K562 (cell line): ENCODE measurements around the gene PREB. TPM values are rescaled to one million over a fixed set of nuclear protein-coding genes. Genes with fewer than 3 reads are reported as not detected.

Source experiments
- ATAC-seq: fragments of 200-7000 bp; cut with Tn5 transposase; 3 replicates; pipeline ENCODE4 v1.9.1; 2020; ENCODE audit warnings: moderate library complexity
- BruUV-seq: library from RNA; stranded (reverse); fragments of 400-500 nt; replicated peaks from 2 replicates; lab custom pipeline; 2021; lab: Mats Ljungman, UMichigan
- CTCF ChIA-PET: fragments of 300-600 bp; formaldehyde crosslinking; extraction: SDS; loops from one replicate; lab custom pipeline; 2021; ENCODE audit warnings: low intra/inter-chr PET ratio; lab: Yijun Ruan, JAX
- POLR2A ChIA-PET: fragments of 300-600, 350-650 bp; sonication (Branson Sonifier 250); formaldehyde crosslinking; extraction: SDS; loops from one replicate; lab custom pipeline; 2021; ENCODE audit warnings: antibody characterized with exemption, inconsistent platforms; lab: Yijun Ruan, JAX
- DNase-seq, 4 experiments: peaks; one replicate each; pipeline versions ENCODE4 v3.0.0 to v3.0.0-alpha.2; 2011 to 2018; ENCODE audit warnings: low spot score in 3 of 4, mixed read lengths in 3 of 4; ENCODE audit errors: extremely low read depth in 1 of 4
- FAIRE-seq: peaks from 2 replicates; lab custom pipeline; 2011; peaks lifted over from hg19 to GRCh38; lab: Jason Lieb, UNC
- H2AFZ ChIP-seq: 2 replicates; pipeline ENCODE4 v1.6.0; 2011; ENCODE audit warnings: low read depth, low read length, control low read depth, inconsistent platforms
- H3K27ac ChIP-seq: fragments of 200-600 bp; 3 replicates; pipeline ENCODE4 v1.8.0; 2011; ENCODE audit warnings: low read depth, mild to moderate bottlenecking, control low read depth, inconsistent platforms, low read length, moderate library complexity, mixed read lengths; ENCODE audit errors: extremely low read depth
- H3K27me3 ChIP-seq, 2 experiments: fragments of 300-600 bp in 1 of 2; 2 replicates in 1 of 2; 3 replicates in 1 of 2; pipeline versions ENCODE4 v1.6.0 to v1.8.0; 2011; ENCODE audit warnings: inconsistent platforms in 2 of 2, low read length in 2 of 2, mild to moderate bottlenecking in 1 of 2, mixed read lengths in 1 of 2, moderate library complexity in 1 of 2; ENCODE audit not compliant: control insufficient read depth in 2 of 2, insufficient read depth in 2 of 2
- H3K36me3 ChIP-seq: fragments of 300-600 bp; 3 replicates; pipeline ENCODE4 v1.8.0; 2011; ENCODE audit warnings: mild to moderate bottlenecking, low read length, inconsistent platforms; ENCODE audit not compliant: control insufficient read depth, insufficient read depth
- H3K4me1 ChIP-seq, 2 experiments: fragments of 200-600 bp in 1 of 2; replicated peaks in 1 of 2; 2 replicates in 1 of 2; 3 replicates in 1 of 2; pipeline versions ENCODE4 v1.5.1 to v1.8.0; 2011; ENCODE audit warnings: inconsistent platforms in 2 of 2, low read length in 2 of 2, mild to moderate bottlenecking in 1 of 2, mixed read lengths in 1 of 2, moderate library complexity in 1 of 2; ENCODE audit not compliant: control insufficient read depth in 2 of 2, insufficient read depth in 2 of 2
- H3K4me2 ChIP-seq: 2 replicates; pipeline ENCODE4 v1.6.1; 2011; ENCODE audit warnings: low read length, control low read depth, inconsistent platforms, mixed read lengths; ENCODE audit not compliant: insufficient read depth
- H3K4me3 ChIP-seq: fragments of 200-600 bp; sonication (generic), shearing (Covaris generic); 2 replicates; pipeline ENCODE4 v1.5.1; 2016; ENCODE audit warnings: control low read depth, inconsistent platforms
- H3K79me2 ChIP-seq: fragments of 200-600 bp; 3 replicates; pipeline ENCODE4 v1.8.0; 2011; ENCODE audit warnings: low read length, inconsistent platforms; ENCODE audit not compliant: control insufficient read depth, insufficient read depth
- H3K9ac ChIP-seq, 2 experiments: 2 replicates each; pipeline versions ENCODE4 v1.6.0 to v1.6.1; 2011; ENCODE audit warnings: low read depth in 2 of 2, low read length in 2 of 2, control low read depth in 1 of 2, inconsistent platforms in 1 of 2, mild to moderate bottlenecking in 1 of 2, mixed read lengths in 1 of 2; ENCODE audit not compliant: insufficient read depth in 1 of 2
- H3K9me1 ChIP-seq: one replicate; pipeline ENCODE4 v1.6.0; 2011; ENCODE audit warnings: inconsistent platforms, mild to moderate bottlenecking, low read length, moderate library complexity; ENCODE audit not compliant: control insufficient read depth, insufficient read depth
- H3K9me3 ChIP-seq: replicated peaks from 2 replicates; pipeline ENCODE4 v1.5.1; 2011; ENCODE audit warnings: low read depth, low read length, inconsistent platforms; ENCODE audit not compliant: control insufficient read depth, insufficient read depth
- H4K20me1 ChIP-seq: replicated peaks from 2 replicates; pipeline ENCODE4 v1.6.1; 2011; ENCODE audit warnings: low read length, inconsistent platforms, mixed read lengths; ENCODE audit not compliant: control insufficient read depth, insufficient read depth
- FOXA1 ChIP-seq: fragments of 450-650 bp; IDR thresholded peaks from 2 replicates; pipeline ENCODE4 v1.6.1; 2016; ENCODE audit warnings: mild to moderate bottlenecking, borderline replicate concordance
- HDAC2 ChIP-seq: fragments of 450-650 bp; IDR thresholded peaks from 2 replicates; pipeline ENCODE4 v1.6.1; 2016; ENCODE audit warnings: mild to moderate bottlenecking
- HIVEP1 ChIP-seq: fragments of 250-450 bp; sonication (Bioruptor Pico); IDR thresholded peaks from 2 replicates; pipeline ENCODE4 v1.4.0; 2020; ENCODE audit warnings: mild to moderate bottlenecking
- HMG20A ChIP-seq: fragments of 450-650 bp; formaldehyde crosslinking; conservative IDR thresholded peaks from 2 replicates; pipeline ENCODE4 v1.4.0; 2020; ENCODE audit warnings: mild to moderate bottlenecking, mixed read lengths
- HNRNPLL ChIP-seq: fragments of 200-400 bp; formaldehyde crosslinking; IDR thresholded peaks from 2 replicates; pipeline ENCODE4 v1.6.1; 2017; ENCODE audit warnings: low read length, low read depth, mild to moderate bottlenecking; ENCODE audit not compliant: poor library complexity, severe bottlenecking
- MAZ ChIP-seq, 2 experiments: fragments of 450-650 bp in 1 of 2; sonication (generic) in 1 of 2; formaldehyde crosslinking; IDR thresholded peaks in 1 of 2; conservative IDR thresholded peaks in 1 of 2; 2 replicates each; pipeline versions ENCODE4 v1.4.0 to v1.5.0; 2020; ENCODE audit warnings: mild to moderate bottlenecking in 1 of 2, missing genetic modification reagents in 1 of 2
- NELFE ChIP-seq: IDR thresholded peaks from 2 replicates; pipeline ENCODE4 v1.6.1; 2011; ENCODE audit warnings: mild to moderate bottlenecking; ENCODE audit not compliant: insufficient read depth, insufficient read length
- ZNF121 ChIP-seq: sonication (generic); formaldehyde crosslinking; conservative IDR thresholded peaks from 2 replicates; pipeline ENCODE4 v1.8.0; 2022; ENCODE audit warnings: missing genetic modification reagents
- ZNF217 ChIP-seq: sonication (generic); formaldehyde crosslinking; IDR thresholded peaks from 2 replicates; pipeline ENCODE4 v1.8.0; 2022; ENCODE audit warnings: mild to moderate bottlenecking, missing genetic modification reagents
- WGBS: fragments of 100-300 bp; shearing (Covaris generic); methylation state at CpG from one replicate; pipeline ENCODE4 v1.1.6; 2016; ENCODE audit warnings: low coverage, mixed read lengths; ENCODE audit not compliant: insufficient coverage; ENCODE audit errors: missing lambda C conversion rate; 5-methylcytosine and 5-hydroxymethylcytosine counted together
- in situ Hi-C: fragments of 300-500 bp; cut with MboI; formaldehyde crosslinking; loops from 4 replicates; pipeline ENCODE4 v1.15.0; 2018; ENCODE audit warnings: inconsistent platforms, mixed read lengths
- intact Hi-C: fragments of 100-400 bp; cut with micrococcal nuclease; formaldehyde crosslinking; loops from 2 replicates; pipeline ENCODE4 v1.14.2; 2022
- polyA plus RNA-seq, 8 experiments: library from polyadenylated mRNA; depleted of rRNA in 4 of 8; stranded (reverse) in 5 of 8; unstranded in 3 of 8; fragments of >200 nt; fragmentation: Nextera tagmentation in 2 of 8; fragmentation: Illumina TruSeq in 1 of 8; extraction: Ambion mirVana in 2 of 8; extraction: Trizol in 1 of 8; gene quantifications; 2 replicates each; pipeline versions ENCODE4 v1.2.1 to v1.2.3, GENCODE V29; 2011 to 2014; ENCODE audit warnings: inconsistent platforms in 1 of 8, missing spikeins in 1 of 8
- total RNA-seq, 7 experiments: library from RNA; depleted of rRNA in 6 of 7; stranded (reverse); fragments of >200 nt in 6 of 7; fragmentation: Illumina TruSeq in 2 of 7; extraction: Trizol in 2 of 7; gene quantifications; 2 replicates each; pipeline versions ENCODE4 v1.2.1 to v1.2.3, GENCODE V29; 2011 to 2021; ENCODE audit warnings: low replicate concordance in 1 of 7
- TF ChIP-seq, protein P1 (sequence below): fragments of 250-450 bp; sonication (Bioruptor Pico); IDR thresholded peaks from 2 replicates; pipeline ENCODE4 v1.4.0; 2020; ENCODE audit warnings: mild to moderate bottlenecking, moderate library complexity

Gene PREB
- total and polyA plus RNA-seq, 9 of the 15 experiments (the other 6 are each of a cell fraction or from before 2014, with no cell fraction given) = 35.1 to 84.2 (median 67.2) TPM

DNA sequence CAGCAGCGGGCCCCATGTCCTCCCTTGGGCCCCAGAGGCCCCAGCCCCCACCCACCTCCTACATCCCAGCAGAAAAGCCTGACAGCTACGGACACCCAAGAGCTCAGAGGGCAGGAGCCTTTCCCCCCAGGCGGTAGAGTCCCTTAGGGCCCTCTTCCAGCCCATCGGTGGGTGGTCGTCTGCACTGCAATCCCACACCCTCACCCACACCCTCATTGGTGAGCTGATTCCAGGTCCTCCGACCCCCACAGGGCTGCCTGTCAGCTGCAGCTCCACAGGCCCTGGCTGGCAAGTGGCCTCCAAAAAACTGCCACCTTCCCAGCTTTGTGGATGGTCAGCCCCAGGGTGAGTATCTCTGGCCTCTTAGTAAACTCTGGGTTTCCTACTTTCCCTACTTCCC lies 24.8 kb upstream of the PREB start:
- Histone ChIP-seq H3K9ac (0 out of 4 replicates have a peak overlapping the region, but pooled peaks of 1 of the 2 experiments have one; percentile 45), H3K4me2 (no peak overlapping the region), H3K9me3 (no peaks in the 10 kb centered on the region), H4K20me1 (no peaks in the 10 kb centered on the region)
- in situ Hi-C loops = no loop called here
- POLR2A ChIA-PET = interaction anchor here (0.6 to 1.6 kb wide), 2 partner anchors 41 to 120 kb away, joined by 3 to 5 read pairs; no protein-coding TSS in a partner anchor
- FAIRE-seq = no peak
- TF ChIP-seq, protein P1, sequence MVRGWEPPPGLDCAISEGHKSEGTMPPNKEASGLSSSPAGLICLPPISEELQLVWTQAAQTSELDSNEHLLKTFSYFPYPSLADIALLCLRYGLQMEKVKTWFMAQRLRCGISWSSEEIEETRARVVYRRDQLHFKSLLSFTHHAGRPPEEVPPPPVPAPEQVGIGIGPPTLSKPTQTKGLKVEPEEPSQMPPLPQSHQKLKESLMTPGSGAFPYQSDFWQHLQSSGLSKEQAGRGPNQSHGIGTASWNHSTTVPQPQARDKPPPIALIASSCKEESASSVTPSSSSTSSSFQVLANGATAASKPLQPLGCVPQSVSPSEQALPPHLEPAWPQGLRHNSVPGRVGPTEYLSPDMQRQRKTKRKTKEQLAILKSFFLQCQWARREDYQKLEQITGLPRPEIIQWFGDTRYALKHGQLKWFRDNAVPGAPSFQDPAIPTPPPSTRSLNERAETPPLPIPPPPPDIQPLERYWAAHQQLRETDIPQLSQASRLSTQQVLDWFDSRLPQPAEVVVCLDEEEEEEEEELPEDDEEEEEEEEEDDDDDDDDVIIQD = no peak
- TF ChIP-seq NELFE (no peak), HNRNPLL (no peak), ZNF121 (no peak), HIVEP1 (no peak), MAZ (CRISPR knock-in tag; conservative IDR thresholded peaks at IDR 0.05 in 1 of 2, IDR thresholded peaks at IDR 0.05 in 1 of 2) (no peak), HDAC2 (no peak), ZNF217 (no peak), FOXA1 (no peak), HMG20A (CRISPR knock-in tag) (no peak)
- TF ChIP-seq, all 486 proteins: peak for 0
- intact Hi-C loops = no loop called here
- ATAC-seq (peak; percentile 12; the same call in 2 of the 3 replicates), DNase-seq (no peak)
- Histone ChIP-seq H3K36me3 (no peaks in the 10 kb centered on the region), H2AFZ (0 out of 2 replicates have a peak overlapping the region, but pooled peaks have one; percentile 28), H3K4me1 (peaks cover 0 to 13% of the 10 kb centered on the region in 2 experiments; a peak in 3 of 5 replicates), H3K4me3 (no peak overlapping the region), H3K79me2 (no peaks in the 10 kb centered on the region), H3K9me1 (no peaks in the 10 kb centered on the region), H3K27me3 (no peaks in the 10 kb centered on the region), H3K27ac (no peak overlapping the region)
- 25% methylated on average over 5 of the region's 6 CpGs for WGBS
- BruUV-seq = no TSS peak
- CTCF ChIA-PET = no interaction called here
